GM12878 (cell line): ENCODE results near the gene MLXIPL. TPM values are rescaled to one million over a fixed set of nuclear protein-coding genes. Genes with fewer than 3 reads are reported as not detected.
A peak's percentile ranks its signal among the peaks of the same experiment; 100 is the strongest.

ENCODE experiments used
- ATAC-seq: fragments of 200-7000 bp; cut with Tn5 transposase; 3 replicates; pipeline ENCODE4 v1.9.1; 2020; ENCODE audit warnings: mild to moderate bottlenecking, moderate library complexity
- BruUV-seq: library from RNA; stranded (reverse); fragments of 400-500 nt; replicated peaks from 2 replicates; lab custom pipeline; 2021; lab: Mats Ljungman, UMichigan
- CTCF ChIA-PET: fragments of 300-600 bp; sonication (Branson Sonifier 250); formaldehyde crosslinking; extraction: SDS; loops from one replicate; lab custom pipeline; 2021; ENCODE audit warnings: inconsistent platforms; lab: Yijun Ruan, JAX
- POLR2A ChIA-PET: fragments of 350-600 bp; formaldehyde crosslinking; extraction: SDS; loops from one replicate; lab custom pipeline; 2021; ENCODE audit warnings: inconsistent platforms; lab: Charles Lee
- RAD21 ChIA-PET: fragments of 300-600 bp; sonication (Branson Sonifier 250); formaldehyde crosslinking; loops from one replicate; lab custom pipeline; 2023; ENCODE audit warnings: antibody characterized with exemption; ENCODE audit not compliant: unreplicated experiment; lab: Charles Lee
- SMC1A ChIA-PET: fragments of 300-600 bp; sonication (Branson Sonifier 250); formaldehyde crosslinking; loops from one replicate; lab custom pipeline; 2023; ENCODE audit not compliant: unreplicated experiment, uncharacterized antibody; lab: Charles Lee
- DNase-seq: peaks from one replicate; pipeline ENCODE4 v3.0.0-alpha.2; 2011; ENCODE audit warnings: low read depth, low spot score
- FAIRE-seq: peaks from 3 replicates; lab custom pipeline; 2011; peaks lifted over from hg19 to GRCh38; lab: Jason Lieb, UNC
- H2AFZ ChIP-seq: 2 replicates; pipeline ENCODE4 v1.6.0; 2011; ENCODE audit warnings: low read depth, low read length, control low read depth; ENCODE audit not compliant: control insufficient read depth
- H3K27ac ChIP-seq: 2 replicates; pipeline ENCODE4 v1.5.1; 2011; ENCODE audit warnings: control low read depth; ENCODE audit not compliant: control insufficient read depth, insufficient read depth
- H3K27me3 ChIP-seq, 2 experiments: replicated peaks in 1 of 2; 2 replicates each; pipeline versions ENCODE4 v1.6.0 to v1.6.1; 2011; ENCODE audit warnings: low read length in 1 of 2; ENCODE audit not compliant: control insufficient read depth in 2 of 2, insufficient read depth in 2 of 2
- H3K36me3 ChIP-seq, 2 experiments: 2 replicates each; pipeline ENCODE4 v1.5.1; 2011; ENCODE audit warnings: low read length in 1 of 2; ENCODE audit not compliant: control insufficient read depth in 2 of 2, insufficient read depth in 2 of 2
- H3K4me1 ChIP-seq: 2 replicates; pipeline ENCODE4 v1.6.1; 2011; ENCODE audit warnings: mild to moderate bottlenecking, low read length, moderate library complexity, mixed read lengths; ENCODE audit not compliant: control insufficient read depth, insufficient read depth
- H3K4me2 ChIP-seq: 2 replicates; pipeline ENCODE4 v1.6.0; 2011; ENCODE audit warnings: control low read depth; ENCODE audit not compliant: control insufficient read depth, insufficient read depth
- H3K4me3 ChIP-seq: fragments of 200-600 bp; sonication (generic); 2 replicates; pipeline ENCODE4 v1.5.1; 2016
- H3K79me2 ChIP-seq: 2 replicates; pipeline ENCODE4 v1.6.0; 2011; ENCODE audit warnings: low read length; ENCODE audit not compliant: control insufficient read depth, insufficient read depth
- H3K9ac ChIP-seq: 2 replicates; pipeline ENCODE4 v1.8.0; 2011; ENCODE audit warnings: low read length, control low read depth, mixed read lengths; ENCODE audit not compliant: control insufficient read depth, insufficient read depth
- H3K9me3 ChIP-seq: replicated peaks from 3 replicates; pipeline ENCODE4 v1.5.1; 2011; ENCODE audit warnings: mild to moderate bottlenecking, low read length; ENCODE audit not compliant: control insufficient read depth, insufficient read depth
- H4K20me1 ChIP-seq: 2 replicates; pipeline ENCODE4 v1.6.0; 2011; ENCODE audit not compliant: control insufficient read depth, insufficient read depth
- EGR1 ChIP-seq, 2 experiments: IDR thresholded peaks; 1 replicate in 1 of 2; 2 replicates in 1 of 2; pipeline ENCODE4 v1.6.1; 2011 to 2012; ENCODE audit warnings: low read depth in 2 of 2, low read length in 2 of 2, borderline replicate concordance in 1 of 2, mild to moderate bottlenecking in 1 of 2, moderate library complexity in 1 of 2
- ETV6 ChIP-seq, 2 experiments: fragments of 450-650 bp in 1 of 2; IDR thresholded peaks in 1 of 2; conservative IDR thresholded peaks in 1 of 2; 2 replicates each; pipeline ENCODE4 v1.6.1; 2014; ENCODE audit warnings: antibody characterized with exemption in 1 of 2, borderline replicate concordance in 1 of 2, low read depth in 1 of 2, mild to moderate bottlenecking in 1 of 2, moderate library complexity in 1 of 2
- HDAC6 ChIP-seq: fragments of 200-600 bp; sonication (generic); IDR thresholded peaks from one replicate; pipeline ENCODE4 v1.8.0; 2017; ENCODE audit warnings: antibody characterized with exemption; ENCODE audit not compliant: unreplicated experiment
- LARP7 ChIP-seq: fragments of 450-650 bp; IDR thresholded peaks from 2 replicates; pipeline ENCODE4 v1.6.1; 2017; ENCODE audit warnings: mild to moderate bottlenecking
- MEF2A ChIP-seq: IDR thresholded peaks from 2 replicates; pipeline ENCODE4 v1.6.1; 2011; ENCODE audit warnings: low read depth, mild to moderate bottlenecking, low read length, moderate library complexity; ENCODE audit not compliant: insufficient read depth
- NFYB ChIP-seq: IDR thresholded peaks from 2 replicates; pipeline ENCODE4 v1.6.1; 2011; ENCODE audit warnings: low read depth, mild to moderate bottlenecking, low read length, improper control_type of control experiment, moderate library complexity; ENCODE audit not compliant: insufficient read depth
- PAX5 ChIP-seq: IDR thresholded peaks from 2 replicates; pipeline ENCODE4 v1.6.1; 2011; ENCODE audit warnings: low read depth, low read length, borderline replicate concordance
- SIN3A ChIP-seq: IDR thresholded peaks from 2 replicates; pipeline ENCODE4 v1.6.1; 2012; ENCODE audit warnings: low read depth, low read length, improper control_type of control experiment
- SREBF1 ChIP-seq: IDR thresholded peaks from 2 replicates; pipeline ENCODE4 v1.6.1; 2012; ENCODE audit warnings: mild to moderate bottlenecking, low read length
- SREBF2 ChIP-seq: IDR thresholded peaks from 2 replicates; pipeline ENCODE4 v1.6.1; 2012; ENCODE audit warnings: mild to moderate bottlenecking, low read length
- ZNF207 ChIP-seq: fragments of 450-650 bp; IDR thresholded peaks from 2 replicates; pipeline ENCODE4 v1.6.1; 2014; ENCODE audit warnings: antibody characterized with exemption, mild to moderate bottlenecking, borderline replicate concordance
- WGBS: methylation state at CpG from one replicate; pipeline ENCODE4 v1.1.6; 2016; ENCODE audit warnings: low lambda C conversion rate; ENCODE audit not compliant: insufficient replicate concordance, insufficient coverage; ENCODE audit errors: missing lambda C conversion rate; 5-methylcytosine and 5-hydroxymethylcytosine counted together
- in situ Hi-C: fragments of 300-500 bp; cut with MboI; formaldehyde crosslinking; loops from 9 replicates; pipeline ENCODE4 v1.14.3; 2018; ENCODE audit warnings: mixed read lengths
- intact Hi-C: fragments of 100-400 bp; cut with micrococcal nuclease; formaldehyde crosslinking; loops from one replicate; pipeline ENCODE4 v1.14.2; 2022; ENCODE audit not compliant: unreplicated experiment
- polyA plus RNA-seq, 11 experiments: library from polyadenylated mRNA; depleted of rRNA in 4 of 11; unstranded in 6 of 11; stranded (reverse) in 5 of 11; fragments of >200 nt; fragmentation: Nextera tagmentation in 4 of 11; fragmentation: Illumina TruSeq in 1 of 11; extraction: Ambion mirVana in 4 of 11; extraction: Trizol in 1 of 11; gene quantifications; 1 replicate in 1 of 11; 2 replicates in 10 of 11; pipeline versions ENCODE4 v1.2.1 to v1.2.3, GENCODE V29; 2011 to 2016; ENCODE audit warnings: inconsistent platforms in 2 of 11, missing spikeins in 2 of 11, low read depth in 1 of 11
- total RNA-seq, 4 experiments: library from RNA; depleted of rRNA in 3 of 4; stranded (reverse); fragments of >200 nt in 3 of 4; fragmentation: Illumina TruSeq in 1 of 4; extraction: Trizol in 1 of 4; gene quantifications; 2 replicates each; pipeline versions ENCODE4 v1.2.1 to v1.2.3, GENCODE V29; 2013 to 2021
- TF ChIP-seq, protein P1 (sequence below): fragments of 450-650 bp; IDR thresholded peaks from 2 replicates; pipeline ENCODE4 v1.6.1; 2018; ENCODE audit warnings: borderline replicate concordance, mild to moderate bottlenecking; ENCODE audit not compliant: partially characterized antibody

The MLXIPL gene
- total and polyA plus RNA-seq, 10 of the 15 experiments (the other 5 are each of a cell fraction or from before 2014, with no cell fraction given), result 0.21 TPM; not detected in 9

GRCh38 chr7:73649576-73649975 lies 25.3 kb upstream of the MLXIPL start (continued):
- TF ChIP-seq HDAC6 (no peak), SREBF1 (no peak), PAX5 (no peak), ZNF207 (no peak), EGR1 (IDR thresholded peaks at IDR 0.05; ENCODE audit: borderline replicate concordance in 1 of 2, low read depth in 2 of 2, low read length in 2 of 2) (no peak)

DNA sequence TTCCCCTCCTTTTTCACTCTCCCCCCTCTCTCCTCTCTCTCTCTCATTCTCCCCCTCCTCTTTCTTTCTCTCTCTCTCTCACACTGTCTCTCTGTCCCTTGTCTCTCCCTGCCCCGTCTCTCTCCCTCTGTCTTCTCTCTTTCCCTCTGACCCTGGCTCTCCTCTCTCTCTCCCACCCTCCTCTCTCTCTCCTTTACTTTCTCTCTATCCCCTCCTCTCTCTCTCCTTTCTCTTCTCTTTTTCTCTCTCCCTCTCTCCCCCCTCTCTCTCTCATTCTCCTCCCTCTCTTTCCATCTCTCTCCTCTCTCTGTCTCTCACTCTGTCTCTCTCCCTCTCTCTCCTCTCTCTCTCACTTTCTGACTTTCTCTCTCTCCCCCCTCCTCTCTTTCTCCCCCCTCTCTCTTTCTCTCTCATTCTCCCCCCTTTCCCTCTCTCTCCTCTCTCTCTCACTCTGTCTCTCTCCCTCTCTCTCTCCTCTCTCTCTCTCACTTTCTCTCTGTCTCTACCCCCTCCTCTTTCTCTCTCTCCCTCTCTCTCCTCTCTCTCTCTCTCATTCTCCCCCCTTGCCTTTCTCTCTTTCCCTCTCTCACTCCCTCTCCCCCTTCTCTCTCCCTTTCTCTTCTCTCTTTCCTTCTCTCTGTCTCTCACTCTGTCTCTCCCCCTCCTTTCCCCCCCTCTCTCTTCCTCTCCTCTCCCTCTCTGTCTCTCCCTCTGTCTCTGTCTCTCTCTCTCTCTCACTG lies 24.4 kb upstream of the MLXIPL start:
- ChIA-PET RAD21 (no interaction called here), CTCF (no interaction called here), POLR2A (no interaction called here), SMC1A (no interaction called here)
- H3K9ac ChIP-seq, result no peak overlapping the region
- H3K79me2 ChIP-seq, result no peaks in the 10 kb centered on the region
- in situ Hi-C loops, result no loop called here
- TF ChIP-seq, protein P1, sequence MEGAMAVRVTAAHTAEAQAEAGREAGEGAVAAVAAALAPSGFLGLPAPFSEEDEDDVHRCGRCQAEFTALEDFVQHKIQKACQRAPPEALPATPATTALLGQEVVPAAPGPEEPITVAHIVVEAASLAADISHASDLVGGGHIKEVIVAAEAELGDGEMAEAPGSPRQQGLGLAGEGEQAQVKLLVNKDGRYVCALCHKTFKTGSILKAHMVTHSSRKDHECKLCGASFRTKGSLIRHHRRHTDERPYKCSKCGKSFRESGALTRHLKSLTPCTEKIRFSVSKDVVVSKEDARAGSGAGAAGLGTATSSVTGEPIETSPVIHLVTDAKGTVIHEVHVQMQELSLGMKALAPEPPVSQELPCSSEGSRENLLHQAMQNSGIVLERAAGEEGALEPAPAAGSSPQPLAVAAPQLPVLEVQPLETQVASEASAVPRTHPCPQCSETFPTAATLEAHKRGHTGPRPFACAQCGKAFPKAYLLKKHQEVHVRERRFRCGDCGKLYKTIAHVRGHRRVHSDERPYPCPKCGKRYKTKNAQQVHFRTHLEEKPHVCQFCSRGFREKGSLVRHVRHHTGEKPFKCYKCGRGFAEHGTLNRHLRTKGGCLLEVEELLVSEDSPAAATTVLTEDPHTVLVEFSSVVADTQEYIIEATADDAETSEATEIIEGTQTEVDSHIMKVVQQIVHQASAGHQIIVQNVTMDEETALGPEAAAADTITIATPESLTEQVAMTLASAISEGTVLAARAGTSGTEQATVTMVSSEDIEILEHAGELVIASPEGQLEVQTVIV, result peak; percentile 5
- TF ChIP-seq ETV6 (conservative IDR thresholded peaks at IDR 0.05 in 1 of 2, IDR thresholded peaks at IDR 0.05 in 1 of 2; ENCODE audit: borderline replicate concordance in 1 of 2, low read depth in 1 of 2) (no peak), MEF2A (no peak), NFYB (no peak), LARP7 (no peak), SIN3A (no peak), SREBF2 (no peak)
- no peaks in the 10 kb centered on the region for H3K9me3 ChIP-seq
- ATAC-seq (no peak), DNase-seq (no peak), FAIRE-seq (no peak)
- peaks cover 1 to 11% of the 10 kb centered on the region in 2 experiments for H3K27me3 ChIP-seq
- no peak overlapping the region for H3K27ac ChIP-seq
- H2AFZ ChIP-seq, result no peak overlapping the region
- 56% methylated on average over 1 of the region's 1 CpG for WGBS
- no peaks in the 10 kb centered on the region for H3K36me3 ChIP-seq
- H3K4me2 ChIP-seq, result no peak overlapping the region
- BruUV-seq, result no TSS peak
- H3K4me1 ChIP-seq, result no peaks in the 10 kb centered on the region
- intact Hi-C loops, result no loop called here
- no peaks in the 10 kb centered on the region for H4K20me1 ChIP-seq
- H3K4me3 ChIP-seq, result no peak overlapping the region
